Muscle layer of colon (tissue), 2 donors: ENCODE results near the gene NET1.
"Not testable (repeated sequence)": the region's sequence is repeated elsewhere in the genome, so short reads cannot be mapped to it uniquely, and the experiment has no call there.

Experiments
- H3K27ac ChIP-seq: one replicate; pipeline ENCODE4 v1.7.0; 2013; ENCODE audit warnings: low read depth, mild to moderate bottlenecking, low read length, moderate library complexity
- H3K27me3 ChIP-seq, 2 donors: one replicate each; pipeline ENCODE4 v1.7.0; 2013; ENCODE audit warnings: low read length in 2 of 2, mild to moderate bottlenecking in 2 of 2; ENCODE audit not compliant: insufficient read depth in 2 of 2, control insufficient read depth in 1 of 2
- H3K36me3 ChIP-seq: one replicate; pipeline ENCODE4 v1.7.0; 2013; ENCODE audit warnings: mild to moderate bottlenecking, low read length; ENCODE audit not compliant: insufficient read depth
- H3K4me1 ChIP-seq: one replicate; pipeline ENCODE4 v1.7.0; 2013; ENCODE audit warnings: mild to moderate bottlenecking, low read length; ENCODE audit not compliant: insufficient read depth
- H3K4me3 ChIP-seq, 2 donors: one replicate each; pipeline ENCODE4 v1.7.0; 2013; ENCODE audit warnings: low read length in 2 of 2, low read depth in 1 of 2, mild to moderate bottlenecking in 1 of 2, moderate library complexity in 1 of 2
- H3K9ac ChIP-seq: one replicate; pipeline ENCODE4 v1.7.0; 2013; ENCODE audit warnings: low read length
- H3K9me3 ChIP-seq: one replicate; pipeline ENCODE4 v1.7.0; 2013; ENCODE audit warnings: mild to moderate bottlenecking, low read length
- donor health status: abdominal sarcoma.
- donor health status: Adenocarcinoma of cecum.

NET1 gene

GRCh38 chr10:5467634-5468255, 55.4 kb downstream of the NET1 start:
- Histone ChIP-seq H3K9me3 (no peaks in the 10 kb centered on the region), H3K4me3 (no peak overlapping the region), H3K36me3 (no peaks in the 10 kb centered on the region), H3K27ac (no peak overlapping the region), H3K27me3 (no peaks in the 10 kb centered on the region), H3K4me1 (peaks cover 33% of the 10 kb centered on the region), H3K9ac (no peak overlapping the region)

GRCh38 chr10:5468262-5469106, 56.1 kb downstream of the NET1 start:
- no peak overlapping the region for H3K27ac ChIP-seq
- H3K4me3 ChIP-seq = no peak overlapping the region
- H3K4me1 ChIP-seq = peaks cover 33% of the 10 kb centered on the region
- no peak overlapping the region for H3K9ac ChIP-seq
- no peaks in the 10 kb centered on the region for H3K36me3 ChIP-seq
- no peaks in the 10 kb centered on the region for H3K9me3 ChIP-seq
- no peaks in the 10 kb centered on the region for H3K27me3 ChIP-seq

DNA sequence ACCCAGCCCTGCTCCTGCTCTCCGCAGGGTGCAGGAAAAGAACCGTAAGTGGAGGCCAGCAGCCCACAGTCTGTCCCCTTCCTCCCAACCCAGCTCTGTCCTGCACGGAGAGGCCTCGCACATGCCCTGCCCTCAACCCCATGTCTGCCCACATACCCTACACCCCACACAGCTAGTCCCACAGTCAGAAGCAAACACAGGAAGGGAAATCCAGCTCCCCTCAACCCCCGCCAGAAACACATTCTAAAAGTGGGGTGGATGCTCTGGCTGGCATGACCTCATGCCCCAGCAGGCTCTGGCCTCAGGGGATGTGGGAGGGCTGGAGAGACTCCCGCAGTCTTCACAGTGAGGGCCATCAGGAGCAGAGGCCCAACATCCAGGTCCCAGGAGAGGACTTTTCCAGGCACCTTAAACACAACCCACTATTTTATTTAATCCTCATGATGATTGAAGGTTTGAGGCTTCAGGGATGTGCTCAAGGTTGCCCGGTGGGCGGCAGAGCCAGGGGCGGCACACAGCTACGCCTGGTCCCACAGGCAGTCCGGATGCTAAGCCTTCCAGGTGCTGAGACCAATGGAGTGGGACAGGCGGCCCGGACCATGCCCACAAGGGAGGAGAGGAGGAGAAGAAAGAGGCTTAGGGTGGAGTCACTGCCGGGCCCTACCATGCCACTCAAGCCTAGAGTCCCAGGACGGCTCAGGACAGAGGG, 57.1 kb downstream of the NET1 start:
- Histone ChIP-seq H3K27me3 (no peaks in the 10 kb centered on the region), H3K9ac (no peak overlapping the region), H3K4me3 (no peak overlapping the region), H3K9me3 (no peaks in the 10 kb centered on the region), H3K4me1 (peaks cover 31% of the 10 kb centered on the region), H3K36me3 (no peaks in the 10 kb centered on the region), H3K27ac (no peak overlapping the region)

GRCh38 chr10:5470062-5470751, 57.9 kb downstream of the NET1 start:
- H3K9me3 ChIP-seq = no peaks in the 10 kb centered on the region
- no peaks in the 10 kb centered on the region for H3K27me3 ChIP-seq
- peaks cover 24% of the 10 kb centered on the region for H3K4me1 ChIP-seq

DNA sequence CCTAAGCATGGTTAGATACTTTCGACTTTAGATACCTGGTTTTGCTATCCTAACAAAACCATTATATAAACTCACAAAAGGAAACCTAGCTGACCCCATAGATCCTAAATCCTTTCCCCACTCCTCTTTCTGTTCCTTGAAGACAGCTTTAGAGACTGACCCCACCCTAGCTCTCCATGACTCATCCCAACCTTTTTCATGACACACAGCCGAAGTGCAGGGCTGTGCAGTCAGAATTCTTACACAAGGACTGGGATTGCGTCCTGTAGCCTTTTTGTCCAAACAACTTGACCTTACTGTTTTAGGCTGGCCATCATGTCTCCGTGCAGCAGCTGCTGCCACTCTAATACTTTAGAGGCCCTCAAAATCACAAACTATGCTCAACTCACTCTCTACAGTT, 62.3 kb downstream of the NET1 start:
- H3K36me3 ChIP-seq, H3K9ac ChIP-seq, H3K9me3 ChIP-seq, H3K27ac ChIP-seq, H3K27me3 ChIP-seq, H3K4me1 ChIP-seq, H3K4me3 ChIP-seq: not testable (repeated sequence)

More at GRCh38 chr10:5470062-5470751, 57.9 kb downstream of the NET1 start:
- no peak overlapping the region for H3K9ac ChIP-seq
- no peaks in the 10 kb centered on the region for H3K36me3 ChIP-seq
- H3K27ac ChIP-seq = no peak overlapping the region
- no peak overlapping the region for H3K4me3 ChIP-seq

- H3K27me3 ChIP-seq, H3K27ac ChIP-seq, H3K9ac ChIP-seq, H3K9me3 ChIP-seq, H3K36me3 ChIP-seq, H3K4me3 ChIP-seq, H3K4me1 ChIP-seq: not testable (repeated sequence)
Measured at GRCh38 chr10:5475088-5475487, 62.7 kb downstream of the NET1 start.

DNA sequence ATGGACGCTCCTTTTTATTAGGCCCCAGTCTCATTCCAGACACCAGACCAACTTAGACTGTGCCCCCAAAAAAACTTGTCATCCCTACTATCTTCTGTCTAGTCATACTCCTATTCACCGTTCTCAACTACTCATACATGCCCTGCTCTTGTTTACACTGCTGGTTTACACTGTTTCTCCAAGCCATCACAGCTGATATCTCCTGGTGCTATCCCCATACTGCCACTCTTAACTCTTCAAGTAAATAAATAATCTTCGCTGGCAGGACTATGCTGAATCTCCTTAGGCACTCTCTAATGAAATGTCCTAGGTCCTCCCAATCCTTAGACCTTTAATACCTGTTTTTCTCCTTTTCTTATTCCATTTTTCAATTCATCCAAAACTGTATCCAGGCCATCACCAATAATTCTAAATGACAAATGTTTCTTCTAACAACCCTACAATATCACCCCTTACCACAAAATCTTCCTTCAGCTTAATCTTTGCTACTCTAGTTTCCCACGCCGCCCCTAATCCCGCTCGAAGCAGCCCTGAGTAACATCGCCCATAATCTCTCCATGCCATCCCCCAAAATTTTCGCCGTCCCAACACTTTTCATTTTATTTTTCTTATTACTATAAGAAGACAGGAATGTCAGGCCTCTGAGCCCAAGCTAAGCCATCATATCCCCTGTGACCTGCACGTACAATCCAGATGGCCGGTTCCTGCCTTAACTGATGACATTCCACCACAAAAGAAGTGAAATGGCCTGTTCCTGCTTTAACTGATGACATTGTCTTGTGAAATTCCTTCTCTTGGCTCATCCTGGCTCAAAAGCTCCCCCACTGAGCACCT, 63.8 kb downstream of the NET1 start:
- not testable (repeated sequence) for H3K4me3 ChIP-seq, H3K27ac ChIP-seq, H3K9ac ChIP-seq, H3K36me3 ChIP-seq, H3K9me3 ChIP-seq, H3K4me1 ChIP-seq, H3K27me3 ChIP-seq

DNA sequence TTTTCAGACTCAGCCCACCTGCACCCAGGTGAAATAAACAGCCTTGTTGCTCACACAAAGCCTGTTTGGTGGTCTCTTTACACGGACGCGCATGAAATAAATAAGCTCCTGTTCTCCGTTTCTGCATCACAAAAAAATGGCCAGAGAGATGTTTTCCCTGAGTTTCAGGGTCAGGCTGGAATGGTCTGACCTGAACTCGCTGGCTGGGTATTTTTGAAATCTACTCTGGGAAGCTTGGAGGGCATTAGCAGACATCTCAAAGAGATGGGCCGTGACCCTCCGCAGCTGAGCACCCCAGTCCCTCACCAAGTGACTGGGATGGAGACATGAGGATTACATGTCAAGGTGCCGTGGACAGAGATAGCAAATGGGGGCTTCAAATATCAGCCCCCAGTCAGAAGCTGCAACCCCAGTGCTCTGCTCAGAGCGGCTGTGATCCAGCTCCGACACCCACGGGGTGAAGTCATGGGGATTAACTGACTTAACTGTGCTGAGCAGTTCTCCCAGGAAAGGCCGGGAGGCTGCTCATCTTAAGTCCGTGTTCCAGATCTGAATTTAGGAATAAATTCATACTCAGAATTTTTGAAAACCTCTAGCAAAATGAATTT, 64.7 kb downstream of the NET1 start:
- Histone ChIP-seq H3K9ac (no peak overlapping the region), H3K27ac (no peak overlapping the region), H3K27me3 (no peaks in the 10 kb centered on the region), H3K9me3 (no peaks in the 10 kb centered on the region), H3K4me3 (no peak overlapping the region), H3K4me1 (no peaks in the 10 kb centered on the region), H3K36me3 (no peaks in the 10 kb centered on the region)

GRCh38 chr10:5477948-5478693, 65.8 kb downstream of the NET1 start:
- no peaks in the 10 kb centered on the region for H3K9me3 ChIP-seq
- no peaks in the 10 kb centered on the region for H3K4me1 ChIP-seq
- no peak overlapping the region for H3K27ac ChIP-seq
- H3K4me3 ChIP-seq = no peak overlapping the region
- no peaks in the 10 kb centered on the region for H3K36me3 ChIP-seq
- H3K27me3 ChIP-seq = no peaks in the 10 kb centered on the region
- H3K9ac ChIP-seq = no peak overlapping the region

- Histone ChIP-seq H3K27ac (no peak overlapping the region), H3K4me3 (no peak overlapping the region), H3K27me3 (no peaks in the 10 kb centered on the region), H3K9ac (no peak overlapping the region), H3K9me3 (no peaks in the 10 kb centered on the region), H3K4me1 (no peaks in the 10 kb centered on the region), H3K36me3 (no peaks in the 10 kb centered on the region)
Measured at GRCh38 chr10:5478694-5479305, 66.4 kb downstream of the NET1 start.
